ENCODE results near the gene LUC7L2. TPM values are rescaled to one million over a fixed set of nuclear protein-coding genes. Genes with fewer than 3 reads are reported as not detected.
"Not testable (repeated sequence)": the region's sequence is repeated elsewhere in the genome, so short reads cannot be mapped to it uniquely, and the experiment has no call there.

LUC7L2 gene
- total RNA-seq, 2 donors from 2014 or later = 50.1 to 64.6 TPM

DNA sequence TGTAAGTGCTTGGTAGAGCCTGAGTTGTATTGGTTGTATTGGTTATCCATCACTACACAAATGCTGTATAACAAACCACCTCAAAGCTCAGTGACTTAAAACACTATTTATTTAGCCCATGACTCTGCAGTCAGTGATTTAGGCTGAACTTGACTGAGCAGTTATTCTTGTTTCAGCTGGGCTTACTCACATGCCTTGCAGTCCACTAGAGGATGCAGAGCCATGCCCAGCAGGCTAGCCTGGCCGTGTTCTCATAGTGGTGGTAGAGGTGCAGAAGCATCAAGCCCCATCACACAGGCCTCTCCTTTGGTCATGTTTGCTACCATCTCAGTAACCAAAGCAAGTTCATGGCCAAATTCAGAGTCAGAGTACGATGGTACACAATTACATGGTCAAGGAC lies 43.9 kb downstream of the LUC7L2 start:
- Histone ChIP-seq H3K9me3 (no peaks in the 10 kb centered on the region), H3K4me3 (no peak overlapping the region), H3K4me1 (no peaks in the 10 kb centered on the region), H3K36me3 (replicated peaks in 1 of 2; ENCODE audit: insufficient read depth in 1 of 2, low read depth in 2 of 2) (peaks cover 14 to 28% of the 10 kb centered on the region in 2 donors), H3K27ac (no peak overlapping the region), H3K27me3 (no peaks in the 10 kb centered on the region)
- DNase-seq = no peak
- no peak for TF ChIP-seq POLR2A (IDR thresholded peaks at IDR 0.05)
- TF ChIP-seq, protein P1, sequence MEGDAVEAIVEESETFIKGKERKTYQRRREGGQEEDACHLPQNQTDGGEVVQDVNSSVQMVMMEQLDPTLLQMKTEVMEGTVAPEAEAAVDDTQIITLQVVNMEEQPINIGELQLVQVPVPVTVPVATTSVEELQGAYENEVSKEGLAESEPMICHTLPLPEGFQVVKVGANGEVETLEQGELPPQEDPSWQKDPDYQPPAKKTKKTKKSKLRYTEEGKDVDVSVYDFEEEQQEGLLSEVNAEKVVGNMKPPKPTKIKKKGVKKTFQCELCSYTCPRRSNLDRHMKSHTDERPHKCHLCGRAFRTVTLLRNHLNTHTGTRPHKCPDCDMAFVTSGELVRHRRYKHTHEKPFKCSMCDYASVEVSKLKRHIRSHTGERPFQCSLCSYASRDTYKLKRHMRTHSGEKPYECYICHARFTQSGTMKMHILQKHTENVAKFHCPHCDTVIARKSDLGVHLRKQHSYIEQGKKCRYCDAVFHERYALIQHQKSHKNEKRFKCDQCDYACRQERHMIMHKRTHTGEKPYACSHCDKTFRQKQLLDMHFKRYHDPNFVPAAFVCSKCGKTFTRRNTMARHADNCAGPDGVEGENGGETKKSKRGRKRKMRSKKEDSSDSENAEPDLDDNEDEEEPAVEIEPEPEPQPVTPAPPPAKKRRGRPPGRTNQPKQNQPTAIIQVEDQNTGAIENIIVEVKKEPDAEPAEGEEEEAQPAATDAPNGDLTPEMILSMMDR (IDR thresholded peaks at IDR 0.05) = no peak
- intact Hi-C loops (cut with DNase I) = no loop called here
- 86 to 97% methylated on average over 2 of the region's 2 CpGs for WGBS, 2 donors
- ATAC-seq = no peak

DNA sequence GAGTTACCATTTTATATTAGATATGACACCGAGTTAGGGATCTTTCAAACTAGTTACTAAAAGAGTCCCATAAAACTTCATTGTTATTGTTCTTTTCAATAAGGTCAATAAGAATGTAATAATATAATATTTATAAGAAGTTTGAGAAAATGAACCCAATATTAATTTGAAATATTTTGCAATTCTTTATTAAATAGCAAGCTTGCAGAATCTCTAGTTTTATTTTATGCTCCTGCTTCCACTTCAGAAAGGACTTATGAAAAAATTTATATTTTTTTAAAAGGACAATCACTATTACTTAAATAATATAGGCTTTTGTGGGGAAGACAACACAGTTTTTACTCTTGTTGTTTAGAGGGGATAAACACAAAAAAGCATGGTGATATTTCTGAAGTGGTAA lies 47.9 kb downstream of the LUC7L2 start:
- Histone ChIP-seq H3K4me3 (no peak overlapping the region), H3K9me3 (no peaks in the 10 kb centered on the region), H3K27me3 (no peaks in the 10 kb centered on the region), H3K36me3 (replicated peaks in 1 of 2; ENCODE audit: insufficient read depth in 1 of 2, low read depth in 2 of 2) (peaks cover 15 to 27% of the 10 kb centered on the region in 2 donors), H3K4me1 (no peaks in the 10 kb centered on the region), H3K27ac (no peak overlapping the region)
- DNase-seq = no peak
- no peak for ATAC-seq
- TF ChIP-seq, protein P1 (IDR thresholded peaks at IDR 0.05) = no peak
- no peak for TF ChIP-seq POLR2A (IDR thresholded peaks at IDR 0.05)
- intact Hi-C loops (cut with DNase I) = no loop called here
- 93 to 98% methylated on average over 1 of the region's 1 CpG for WGBS, 2 donors

DNA sequence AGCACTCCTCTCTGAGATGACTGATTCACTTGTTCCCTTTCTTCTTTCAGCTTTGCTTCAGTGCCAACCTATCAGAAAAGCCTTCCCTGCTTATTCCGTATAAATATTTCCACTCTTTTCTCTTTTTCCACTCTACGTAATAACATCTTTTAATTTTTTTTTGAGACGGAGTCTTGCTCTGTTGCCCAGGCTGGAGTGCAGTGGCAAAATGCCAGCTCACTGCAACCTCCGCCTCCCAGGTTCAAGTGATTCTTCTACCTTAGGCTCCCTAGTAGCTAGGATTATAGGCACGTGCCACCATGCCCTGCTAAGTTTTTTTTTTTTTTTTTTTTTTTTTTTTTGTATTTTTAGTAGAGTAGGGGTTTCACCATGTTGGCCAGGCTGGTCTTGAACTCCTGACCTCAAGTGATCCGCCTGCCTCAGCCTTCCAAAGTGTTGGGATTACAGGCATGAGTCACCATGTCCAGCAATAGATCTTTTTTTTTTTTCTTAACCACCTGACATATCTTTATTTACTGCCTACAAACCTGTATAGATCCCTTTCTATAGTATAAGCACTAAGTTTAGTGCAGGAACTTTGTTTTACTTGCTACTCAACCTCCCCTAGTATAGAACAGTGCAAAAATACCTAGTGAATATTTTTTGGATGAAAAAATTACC lies 55.2 kb downstream of the LUC7L2 start:
- H3K4me3 ChIP-seq; H3K27ac ChIP-seq; intact Hi-C loops (cut with DNase I); H3K9me3 ChIP-seq; DNase-seq; H3K27me3 ChIP-seq; H3K4me1 ChIP-seq; ATAC-seq: not testable (repeated sequence)
- WGBS, 2 donors = 89 to 97% methylated on average over 6 of the region's 6 CpGs
- peaks cover 11 to 26% of the 10 kb centered on the region in 2 donors for H3K36me3 ChIP-seq (replicated peaks in 1 of 2; ENCODE audit: insufficient read depth in 1 of 2, low read depth in 2 of 2)

DNA sequence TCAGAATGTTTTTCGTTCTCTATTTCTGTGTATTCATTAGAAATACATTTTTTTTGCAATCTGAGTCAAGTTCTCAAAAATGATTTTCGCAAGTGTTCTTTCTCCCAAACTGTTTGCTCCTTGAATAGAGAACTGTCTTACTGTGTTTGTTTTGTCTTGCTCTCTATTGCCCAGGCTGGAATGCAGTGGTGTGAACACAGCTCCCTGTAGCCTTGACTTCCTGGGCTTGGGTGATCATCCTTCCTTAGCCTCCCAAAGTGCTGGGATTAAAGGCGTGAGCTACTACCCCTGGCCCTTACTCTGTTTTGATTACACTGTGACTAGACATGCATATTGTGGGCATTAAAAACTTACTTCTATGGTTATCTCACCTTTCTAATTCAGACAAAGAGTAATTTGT lies 56.7 kb downstream of the LUC7L2 start:
- Histone ChIP-seq H3K4me3 (no peak overlapping the region), H3K27me3 (no peaks in the 10 kb centered on the region), H3K36me3 (replicated peaks in 1 of 2; ENCODE audit: insufficient read depth in 1 of 2, low read depth in 2 of 2) (peaks cover 11 to 22% of the 10 kb centered on the region in 2 donors), H3K27ac (no peak overlapping the region), H3K4me1 (no peaks in the 10 kb centered on the region), H3K9me3 (no peaks in the 10 kb centered on the region)
- intact Hi-C loops (cut with DNase I) = no loop called here
- no peak for TF ChIP-seq POLR2A (IDR thresholded peaks at IDR 0.05)
- TF ChIP-seq, protein P1 (IDR thresholded peaks at IDR 0.05) = no peak
- no peak for ATAC-seq
- DNase-seq = no peak
- 95 to 97% methylated on average over 3 of the region's 3 CpGs for whole genome bisulfite sequencing, 2 donors

DNA sequence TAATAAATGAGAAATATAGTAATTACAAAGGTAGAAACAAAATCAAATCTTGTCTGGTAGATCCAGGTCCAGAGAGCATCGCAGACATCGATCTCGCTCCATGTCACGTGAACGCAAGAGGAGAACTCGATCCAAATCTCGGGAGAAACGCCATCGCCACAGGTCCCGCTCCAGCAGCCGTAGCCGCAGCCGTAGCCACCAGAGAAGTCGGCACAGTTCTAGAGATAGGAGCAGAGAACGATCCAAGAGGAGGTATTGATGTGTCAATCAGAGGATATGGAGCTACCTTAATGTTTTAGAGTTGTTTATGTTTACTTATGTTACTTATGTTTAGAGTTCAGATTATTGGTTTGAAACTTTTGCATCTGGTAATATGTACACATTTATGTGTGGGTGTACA lies 57.8 kb downstream of the LUC7L2 start:
- intact Hi-C loops (cut with DNase I) = no loop called here
- no peak overlapping the region for H3K4me3 ChIP-seq
- no peaks in the 10 kb centered on the region for H3K9me3 ChIP-seq
- no peak overlapping the region for H3K27ac ChIP-seq
- peaks cover 11 to 25% of the 10 kb centered on the region in 2 donors for H3K36me3 ChIP-seq (replicated peaks in 1 of 2; ENCODE audit: insufficient read depth in 1 of 2, low read depth in 2 of 2)
- ATAC-seq = no peak
- TF ChIP-seq, protein P1 (IDR thresholded peaks at IDR 0.05) = no peak
- TF ChIP-seq POLR2A (IDR thresholded peaks at IDR 0.05) = no peak
- H3K4me1 ChIP-seq = no peaks in the 10 kb centered on the region
- no peak for DNase-seq
- WGBS, 2 donors = 94 to 95% methylated on average over 15 of the region's 15 CpGs
- H3K27me3 ChIP-seq = no peaks in the 10 kb centered on the region

Data from body of pancreas (tissue), 4 donors.